Inflammatory macrophage treated with lipopolysaccharide for 4 hours (primary cell): ENCODE results near the gene PLEKHA8.

Experiments
- DNase-seq: peaks from one replicate; pipeline ENCODE4 v3.0.0-alpha.2; 2020

PLEKHA8 gene

GRCh38 chr7:30171766-30172447 is 143.7 kb downstream of the PLEKHA8 start:
- DNase-seq: no peak

- no peak for DNase-seq
Measured at GRCh38 chr7:30172451-30172850, 144.2 kb downstream of the PLEKHA8 start.

GRCh38 chr7:30173058-30173897 is 145.1 kb downstream of the PLEKHA8 start:
- no peak for DNase-seq

- no peak for DNase-seq
Measured at GRCh38 chr7:30175180-30175579, 147.0 kb downstream of the PLEKHA8 start.

- no peak for DNase-seq
Measured at GRCh38 chr7:30175636-30176147, 147.5 kb downstream of the PLEKHA8 start.

- peak; percentile 96 for DNase-seq
Measured at GRCh38 chr7:30176463-30177109, 148.4 kb downstream of the PLEKHA8 start.

- DNase-seq: no peak
Measured at GRCh38 chr7:30177186-30177585, 149.0 kb downstream of the PLEKHA8 start.

- no peak for DNase-seq
Measured at GRCh38 chr7:30177965-30178364, 149.8 kb downstream of the PLEKHA8 start.

- DNase-seq: peak; percentile 92
Measured at GRCh38 chr7:30178748-30179436, 150.7 kb downstream of the PLEKHA8 start.
